ENCODE measurements around the gene ARID1B. TPM values are rescaled to one million over a fixed set of nuclear protein-coding genes. Genes with fewer than 3 reads are reported as not detected.

ARID1B gene
- total and polyA plus RNA-seq, 10 of the 15 experiments (the other 5 are each of a cell fraction or from before 2014, with no cell fraction given): 24.7 to 133 (median 54.6) TPM

DNA sequence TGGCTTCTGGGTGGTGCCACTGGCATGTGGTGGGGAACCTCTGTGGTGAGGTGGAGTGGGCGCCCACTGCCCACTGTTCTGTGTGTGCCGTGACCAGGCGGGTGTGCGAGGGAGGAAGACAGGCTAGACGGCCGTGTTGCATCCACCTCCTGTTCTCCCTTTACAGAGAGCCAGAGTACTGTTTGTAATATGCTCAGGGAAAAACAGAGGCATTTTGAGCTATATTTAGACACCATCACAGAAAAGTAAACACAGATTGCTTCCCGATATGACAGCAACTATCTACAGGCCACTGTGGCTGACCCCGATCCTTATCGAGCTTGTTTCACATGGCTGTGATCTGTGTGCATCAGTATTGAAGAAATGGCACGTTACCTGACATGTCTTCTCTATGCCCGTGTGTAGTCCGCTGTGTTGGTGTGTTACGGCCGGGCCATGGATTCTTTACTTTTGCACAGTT lies 45.6 kb downstream of the ARID1B start:
- FAIRE-seq (no peak), DNase-seq (ENCODE audit: low read depth, low spot score) (no peak), ATAC-seq (no peak)
- intact Hi-C loops (cut with micrococcal nuclease; ENCODE audit: unreplicated experiment) (no loop called here), in situ Hi-C loops (cut with MboI) (no loop called here)
- H3K27ac ChIP-seq (ENCODE audit: control insufficient read depth, insufficient read depth): no peak overlapping the region
- no TSS peak for BruUV-seq (replicated peaks)
- peaks cover 10% of the 10 kb centered on the region for H4K20me1 ChIP-seq (ENCODE audit: control insufficient read depth, insufficient read depth)
- H3K36me3 ChIP-seq (ENCODE audit: control insufficient read depth in 2 of 2, insufficient read depth in 2 of 2, low read length in 1 of 2): peaks cover 5 to 12% of the 10 kb centered on the region in 2 experiments; a peak in 3 of 4 replicates
- H3K4me3 ChIP-seq: no peak overlapping the region
- WGBS (ENCODE audit: insufficient coverage, insufficient replicate concordance, low lambda C conversion rate, missing lambda C conversion rate): 89% methylated on average over 14 of the region's 14 CpGs
- no peaks in the 10 kb centered on the region for H3K9me3 ChIP-seq (replicated peaks; ENCODE audit: control insufficient read depth, insufficient read depth, low read length)
- no peak overlapping the region for H3K4me2 ChIP-seq (ENCODE audit: control insufficient read depth, insufficient read depth)
- POLR2A ChIA-PET: interaction anchor here (0.5 to 1.3 kb wide), 3 partner anchors 16 to 107 kb away, joined by 3 to 5 read pairs (median 4); no protein-coding TSS in a partner anchor
- H3K79me2 ChIP-seq (ENCODE audit: control insufficient read depth, insufficient read depth, low read length): peaks cover 95% of the 10 kb centered on the region
- H3K27me3 ChIP-seq (replicated peaks in 1 of 2; ENCODE audit: control insufficient read depth in 2 of 2, insufficient read depth in 2 of 2, low read length in 1 of 2): no peaks in the 10 kb centered on the region
- no peak overlapping the region for H2AFZ ChIP-seq (ENCODE audit: control insufficient read depth, low read depth, low read length)
- H3K4me1 ChIP-seq (ENCODE audit: control insufficient read depth, insufficient read depth, low read length): peaks cover 29% of the 10 kb centered on the region
- no peak overlapping the region for H3K9ac ChIP-seq (ENCODE audit: control insufficient read depth, insufficient read depth, low read length)
- CTCF ChIA-PET: interaction anchor here (1.5 to 1.6 kb wide), 2 partner anchors 10 to 18 kb away, joined by 3 read pairs; no protein-coding TSS in a partner anchor
- SMC1A ChIA-PET (ENCODE audit: uncharacterized antibody, unreplicated experiment): interaction anchor here (0.6 to 1.9 kb wide), 2 partner anchors 10 to 36 kb away, joined by 3 to 5 read pairs; no protein-coding TSS in a partner anchor
- RAD21 ChIA-PET (ENCODE audit: unreplicated experiment): interaction anchor here (1.7 kb wide), 1 partner anchor 29 kb away, joined by 4 read pairs; no protein-coding TSS in a partner anchor
- TF ChIP-seq MTA3 (IDR thresholded peaks at IDR 0.05; ENCODE audit: borderline replicate concordance, low read length) (no peak), GABPA (IDR thresholded peaks at IDR 0.05; ENCODE audit: low read depth) (no peak), CHD1 (IDR thresholded peaks at IDR 0.05; ENCODE audit: low read depth, low read length) (no peak), NR2C1 (IDR thresholded peaks at IDR 0.05) (no peak), KDM1A (IDR thresholded peaks at IDR 0.05; ENCODE audit: borderline replicate concordance) (no peak), WRNIP1 (IDR thresholded peaks at IDR 0.05; ENCODE audit: borderline replicate concordance, low read depth, low read length) (no peak), EED (IDR thresholded peaks at IDR 0.05; ENCODE audit: low read depth) (no peak), SMARCA5 (IDR thresholded peaks at IDR 0.05) (no peak), FOXK2 (IDR thresholded peaks at IDR 0.05) (no peak), SP1 (IDR thresholded peaks at IDR 0.05; ENCODE audit: low read depth, low read length) (no peak)
- TF ChIP-seq, protein P1, sequence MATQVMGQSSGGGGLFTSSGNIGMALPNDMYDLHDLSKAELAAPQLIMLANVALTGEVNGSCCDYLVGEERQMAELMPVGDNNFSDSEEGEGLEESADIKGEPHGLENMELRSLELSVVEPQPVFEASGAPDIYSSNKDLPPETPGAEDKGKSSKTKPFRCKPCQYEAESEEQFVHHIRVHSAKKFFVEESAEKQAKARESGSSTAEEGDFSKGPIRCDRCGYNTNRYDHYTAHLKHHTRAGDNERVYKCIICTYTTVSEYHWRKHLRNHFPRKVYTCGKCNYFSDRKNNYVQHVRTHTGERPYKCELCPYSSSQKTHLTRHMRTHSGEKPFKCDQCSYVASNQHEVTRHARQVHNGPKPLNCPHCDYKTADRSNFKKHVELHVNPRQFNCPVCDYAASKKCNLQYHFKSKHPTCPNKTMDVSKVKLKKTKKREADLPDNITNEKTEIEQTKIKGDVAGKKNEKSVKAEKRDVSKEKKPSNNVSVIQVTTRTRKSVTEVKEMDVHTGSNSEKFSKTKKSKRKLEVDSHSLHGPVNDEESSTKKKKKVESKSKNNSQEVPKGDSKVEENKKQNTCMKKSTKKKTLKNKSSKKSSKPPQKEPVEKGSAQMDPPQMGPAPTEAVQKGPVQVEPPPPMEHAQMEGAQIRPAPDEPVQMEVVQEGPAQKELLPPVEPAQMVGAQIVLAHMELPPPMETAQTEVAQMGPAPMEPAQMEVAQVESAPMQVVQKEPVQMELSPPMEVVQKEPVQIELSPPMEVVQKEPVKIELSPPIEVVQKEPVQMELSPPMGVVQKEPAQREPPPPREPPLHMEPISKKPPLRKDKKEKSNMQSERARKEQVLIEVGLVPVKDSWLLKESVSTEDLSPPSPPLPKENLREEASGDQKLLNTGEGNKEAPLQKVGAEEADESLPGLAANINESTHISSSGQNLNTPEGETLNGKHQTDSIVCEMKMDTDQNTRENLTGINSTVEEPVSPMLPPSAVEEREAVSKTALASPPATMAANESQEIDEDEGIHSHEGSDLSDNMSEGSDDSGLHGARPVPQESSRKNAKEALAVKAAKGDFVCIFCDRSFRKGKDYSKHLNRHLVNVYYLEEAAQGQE (IDR thresholded peaks at IDR 0.05; ENCODE audit: low read depth, low read length): no peak
- TF ChIP-seq, protein P2, sequence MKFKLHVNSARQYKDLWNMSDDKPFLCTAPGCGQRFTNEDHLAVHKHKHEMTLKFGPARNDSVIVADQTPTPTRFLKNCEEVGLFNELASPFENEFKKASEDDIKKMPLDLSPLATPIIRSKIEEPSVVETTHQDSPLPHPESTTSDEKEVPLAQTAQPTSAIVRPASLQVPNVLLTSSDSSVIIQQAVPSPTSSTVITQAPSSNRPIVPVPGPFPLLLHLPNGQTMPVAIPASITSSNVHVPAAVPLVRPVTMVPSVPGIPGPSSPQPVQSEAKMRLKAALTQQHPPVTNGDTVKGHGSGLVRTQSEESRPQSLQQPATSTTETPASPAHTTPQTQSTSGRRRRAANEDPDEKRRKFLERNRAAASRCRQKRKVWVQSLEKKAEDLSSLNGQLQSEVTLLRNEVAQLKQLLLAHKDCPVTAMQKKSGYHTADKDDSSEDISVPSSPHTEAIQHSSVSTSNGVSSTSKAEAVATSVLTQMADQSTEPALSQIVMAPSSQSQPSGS (IDR thresholded peaks at IDR 0.05; ENCODE audit: low read length): no peak
- TF ChIP-seq, protein P3, sequence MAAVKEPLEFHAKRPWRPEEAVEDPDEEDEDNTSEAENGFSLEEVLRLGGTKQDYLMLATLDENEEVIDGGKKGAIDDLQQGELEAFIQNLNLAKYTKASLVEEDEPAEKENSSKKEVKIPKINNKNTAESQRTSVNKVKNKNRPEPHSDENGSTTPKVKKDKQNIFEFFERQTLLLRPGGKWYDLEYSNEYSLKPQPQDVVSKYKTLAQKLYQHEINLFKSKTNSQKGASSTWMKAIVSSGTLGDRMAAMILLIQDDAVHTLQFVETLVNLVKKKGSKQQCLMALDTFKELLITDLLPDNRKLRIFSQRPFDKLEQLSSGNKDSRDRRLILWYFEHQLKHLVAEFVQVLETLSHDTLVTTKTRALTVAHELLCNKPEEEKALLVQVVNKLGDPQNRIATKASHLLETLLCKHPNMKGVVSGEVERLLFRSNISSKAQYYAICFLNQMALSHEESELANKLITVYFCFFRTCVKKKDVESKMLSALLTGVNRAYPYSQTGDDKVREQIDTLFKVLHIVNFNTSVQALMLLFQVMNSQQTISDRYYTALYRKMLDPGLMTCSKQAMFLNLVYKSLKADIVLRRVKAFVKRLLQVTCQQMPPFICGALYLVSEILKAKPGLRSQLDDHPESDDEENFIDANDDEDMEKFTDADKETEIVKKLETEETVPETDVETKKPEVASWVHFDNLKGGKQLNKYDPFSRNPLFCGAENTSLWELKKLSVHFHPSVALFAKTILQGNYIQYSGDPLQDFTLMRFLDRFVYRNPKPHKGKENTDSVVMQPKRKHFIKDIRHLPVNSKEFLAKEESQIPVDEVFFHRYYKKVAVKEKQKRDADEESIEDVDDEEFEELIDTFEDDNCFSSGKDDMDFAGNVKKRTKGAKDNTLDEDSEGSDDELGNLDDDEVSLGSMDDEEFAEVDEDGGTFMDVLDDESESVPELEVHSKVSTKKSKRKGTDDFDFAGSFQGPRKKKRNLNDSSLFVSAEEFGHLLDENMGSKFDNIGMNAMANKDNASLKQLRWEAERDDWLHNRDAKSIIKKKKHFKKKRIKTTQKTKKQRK (IDR thresholded peaks at IDR 0.05; ENCODE audit: low read depth, low read length): no peak
- TF ChIP-seq, protein P4, sequence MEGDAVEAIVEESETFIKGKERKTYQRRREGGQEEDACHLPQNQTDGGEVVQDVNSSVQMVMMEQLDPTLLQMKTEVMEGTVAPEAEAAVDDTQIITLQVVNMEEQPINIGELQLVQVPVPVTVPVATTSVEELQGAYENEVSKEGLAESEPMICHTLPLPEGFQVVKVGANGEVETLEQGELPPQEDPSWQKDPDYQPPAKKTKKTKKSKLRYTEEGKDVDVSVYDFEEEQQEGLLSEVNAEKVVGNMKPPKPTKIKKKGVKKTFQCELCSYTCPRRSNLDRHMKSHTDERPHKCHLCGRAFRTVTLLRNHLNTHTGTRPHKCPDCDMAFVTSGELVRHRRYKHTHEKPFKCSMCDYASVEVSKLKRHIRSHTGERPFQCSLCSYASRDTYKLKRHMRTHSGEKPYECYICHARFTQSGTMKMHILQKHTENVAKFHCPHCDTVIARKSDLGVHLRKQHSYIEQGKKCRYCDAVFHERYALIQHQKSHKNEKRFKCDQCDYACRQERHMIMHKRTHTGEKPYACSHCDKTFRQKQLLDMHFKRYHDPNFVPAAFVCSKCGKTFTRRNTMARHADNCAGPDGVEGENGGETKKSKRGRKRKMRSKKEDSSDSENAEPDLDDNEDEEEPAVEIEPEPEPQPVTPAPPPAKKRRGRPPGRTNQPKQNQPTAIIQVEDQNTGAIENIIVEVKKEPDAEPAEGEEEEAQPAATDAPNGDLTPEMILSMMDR (IDR thresholded peaks at IDR 0.05 in 2 of 3, conservative IDR thresholded peaks at IDR 0.05 in 1 of 3; ENCODE audit: control insufficient read depth in 2 of 3, extremely low read depth in 1 of 3, insufficient read depth in 1 of 3, low read depth in 3 of 3, low read length in 3 of 3): no peak

Data from GM12878 (cell line).